GM18951 (cell line): ENCODE measurements around the gene RORB.

Experiments
- POLR2A ChIP-seq: IDR thresholded peaks from 4 replicates; pipeline ENCODE4 v1.6.1; 2011; ENCODE audit warnings: mild to moderate bottlenecking; ENCODE audit not compliant: insufficient read length, insufficient read depth; ENCODE audit errors: extremely low read depth
- in situ Hi-C: fragments of 300-500 bp; cut with MboI; formaldehyde crosslinking; loops from one replicate; pipeline ENCODE4 v1.12.0; 2022; ENCODE audit warnings: low sequenced_read_pairs, mixed read lengths, inconsistent platforms; ENCODE audit not compliant: unreplicated experiment

The RORB gene

DNA sequence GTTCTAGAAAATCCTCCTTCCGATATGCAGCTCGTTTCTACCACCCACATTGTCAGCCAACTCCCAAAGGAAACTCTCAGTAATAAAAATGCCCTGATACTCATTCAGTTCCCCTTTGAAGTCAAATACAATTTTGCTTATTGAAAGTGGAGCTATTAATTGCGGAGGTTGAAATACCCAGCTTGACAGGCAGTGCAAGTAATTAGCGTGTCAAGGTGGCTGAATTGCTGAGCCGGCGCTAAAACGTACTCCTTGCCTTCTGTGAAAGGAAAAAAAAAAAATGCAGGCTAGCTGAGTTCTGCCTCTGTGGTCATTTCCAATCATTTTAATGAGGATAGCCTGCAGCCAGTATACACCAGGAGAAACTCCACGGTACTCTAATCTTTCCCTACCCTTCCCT lies 165.5 kb downstream of the RORB start:
- in situ Hi-C loops, result no loop called here
- TF ChIP-seq POLR2A, result no peak

DNA sequence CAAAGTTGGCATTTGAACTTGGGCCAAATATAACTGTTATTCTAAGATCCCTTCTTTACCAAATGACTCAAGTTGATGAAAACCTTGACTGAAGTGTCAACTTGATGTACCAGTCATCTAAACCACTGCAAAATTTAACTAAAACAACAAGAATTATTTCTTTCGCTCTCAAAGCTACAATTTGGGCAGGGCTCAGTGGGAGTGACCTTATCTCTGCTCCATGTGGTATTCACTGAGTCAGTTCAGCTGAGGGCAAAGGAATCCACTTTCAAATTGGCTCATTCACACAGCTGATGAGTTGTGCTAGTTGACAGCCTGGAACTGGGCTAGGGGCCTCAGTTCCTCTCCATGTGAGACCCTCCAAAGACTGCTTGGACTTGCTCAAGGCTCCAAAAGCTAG lies 166.3 kb downstream of the RORB start:
- no peak for TF ChIP-seq POLR2A
- in situ Hi-C loops, result no loop called here

- no peak for TF ChIP-seq POLR2A
- in situ Hi-C loops, result no loop called here
These were observed 169.6 kb downstream of the RORB start for GRCh38 chr9:74666625-74667316.

DNA sequence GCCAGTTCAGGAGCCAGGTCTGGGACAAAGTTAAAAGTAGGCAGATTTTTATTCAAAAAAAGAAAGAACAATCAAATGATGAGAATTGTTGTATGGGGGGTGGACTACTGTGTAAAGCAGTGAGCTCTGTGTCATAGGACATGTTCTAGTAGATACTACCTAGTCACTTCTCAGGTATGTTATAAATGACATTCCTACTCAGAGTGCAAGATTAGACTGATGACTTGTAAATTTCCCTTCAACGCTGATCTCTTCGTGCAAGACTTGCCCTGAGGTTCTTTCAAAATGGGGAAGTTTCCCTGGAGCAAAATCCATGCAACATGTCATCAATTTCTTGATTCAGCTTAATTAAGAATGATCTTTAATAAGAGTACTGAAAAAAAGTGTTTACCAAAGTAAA lies 175.1 kb downstream of the RORB start:
- TF ChIP-seq POLR2A, result no peak
- in situ Hi-C loops, result no loop called here

DNA sequence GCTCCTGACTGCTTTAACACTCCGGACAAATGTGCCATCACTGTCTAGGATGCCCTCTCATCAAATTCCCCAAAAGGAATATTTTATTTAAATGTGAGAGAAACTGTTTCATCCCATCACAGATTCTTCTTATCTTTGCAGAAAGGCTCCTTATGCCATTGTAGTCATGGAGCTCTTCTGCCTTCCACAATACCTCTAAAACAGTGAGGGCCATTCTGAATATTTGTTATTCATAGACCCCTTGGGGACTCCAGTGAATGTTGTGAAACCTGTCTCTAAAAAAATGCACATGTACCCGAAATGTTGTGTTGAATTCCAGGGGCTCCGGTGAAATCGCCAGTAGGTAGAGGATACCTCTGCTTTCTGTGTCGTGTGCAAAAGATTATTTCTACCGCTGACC lies 176.9 kb downstream of the RORB start:
- no peak for TF ChIP-seq POLR2A
- in situ Hi-C loops, result no loop called here

GRCh38 chr9:74681906-74682305 lies 184.8 kb downstream of the RORB start:
- in situ Hi-C loops, result no loop called here
- TF ChIP-seq POLR2A, result no peak

DNA sequence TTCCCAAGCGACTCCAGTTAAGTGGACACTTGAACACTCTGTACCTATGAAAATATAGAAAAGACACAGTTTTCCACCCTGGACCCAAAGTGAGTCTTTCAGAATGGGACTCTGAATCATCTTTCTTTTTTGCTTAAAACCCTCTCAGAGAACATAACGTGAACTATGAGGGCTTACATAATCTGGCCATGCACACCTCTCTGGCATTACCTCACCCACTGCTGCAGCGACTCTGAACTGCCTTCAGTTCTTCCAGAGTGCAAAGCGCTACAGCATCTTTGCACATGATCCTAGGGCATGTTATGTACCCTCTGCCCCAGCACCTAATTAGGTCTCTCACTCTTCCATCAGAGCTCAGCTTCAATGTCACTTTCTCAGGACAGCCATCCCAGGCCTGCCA lies 186.2 kb downstream of the RORB start:
- in situ Hi-C loops, result no loop called here
- TF ChIP-seq POLR2A, result no peak

DNA sequence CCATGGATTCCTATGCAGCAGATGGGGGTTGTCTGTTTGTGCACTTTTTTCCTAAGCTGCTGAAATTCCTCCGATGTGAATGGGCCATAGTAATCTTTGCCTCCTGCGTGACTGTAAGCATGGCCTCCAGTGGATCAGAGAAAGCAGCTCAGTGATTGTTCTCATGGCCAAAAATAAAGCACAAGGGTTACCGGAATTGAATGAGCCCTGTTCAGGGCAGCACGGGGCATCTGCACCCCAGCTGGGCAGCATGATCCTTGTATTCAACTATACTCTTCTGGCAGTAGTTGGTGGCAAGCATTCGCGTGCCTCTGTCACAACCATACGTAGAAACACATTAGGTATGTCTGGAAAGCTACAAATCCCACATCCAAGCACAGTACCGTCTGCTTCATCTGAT lies 193.9 kb downstream of the RORB start:
- in situ Hi-C loops, result no loop called here
- no peak for TF ChIP-seq POLR2A

- TF ChIP-seq POLR2A, result no peak
- in situ Hi-C loops, result no loop called here
These were observed 199.4 kb downstream of the RORB start for GRCh38 chr9:74696520-74696919.

GRCh38 chr9:74697535-74697934 lies 200.4 kb downstream of the RORB start:
- in situ Hi-C loops, result no loop called here

GRCh38 chr9:74711341-74711740 lies 214.2 kb downstream of the RORB start:
- no peak for TF ChIP-seq POLR2A
- in situ Hi-C loops, result no loop called here

More at GRCh38 chr9:74697535-74697934, 200.4 kb downstream of the RORB start:
- TF ChIP-seq POLR2A, result no peak

DNA sequence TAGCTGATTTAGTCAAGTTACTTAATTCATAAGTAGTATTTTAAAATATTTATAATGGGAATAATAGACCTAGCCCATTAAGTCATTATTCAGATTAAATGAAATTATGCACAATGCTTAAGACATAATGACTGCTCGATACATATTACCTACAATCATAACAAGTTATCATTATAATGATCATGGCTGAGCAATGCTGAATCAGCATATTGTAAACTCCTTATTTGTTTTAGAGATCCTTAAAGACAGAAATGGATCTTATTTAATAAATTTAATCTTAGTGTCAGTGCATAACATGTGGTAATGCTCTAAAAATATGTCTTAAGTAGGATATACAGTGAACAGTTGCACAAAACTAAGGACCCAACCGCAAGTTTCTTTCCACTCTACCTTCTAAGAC lies 221.6 kb downstream of the RORB start:
- no peak for TF ChIP-seq POLR2A

GRCh38 chr9:74719306-74719705 lies 222.2 kb downstream of the RORB start:
- no peak for TF ChIP-seq POLR2A
- in situ Hi-C loops, result no loop called here

More for the DNA sequence above, 221.6 kb downstream of the RORB start:
- in situ Hi-C loops, result no loop called here

- no peak for TF ChIP-seq POLR2A
- in situ Hi-C loops, result no loop called here
These were observed 224.8 kb downstream of the RORB start for GRCh38 chr9:74721696-74722660.
